ENCODE measurements around the gene PAN3. TPM values are rescaled to one million over a fixed set of nuclear protein-coding genes. Genes with fewer than 3 reads are reported as not detected.

Gene PAN3
- total and polyA plus RNA-seq, 2 experiments from 2014 or later = 27.4 to 58.2 TPM

GRCh38 chr13:28333204-28333881 is 195.0 kb downstream of the PAN3 start:
- Histone ChIP-seq H3K36me3 (ENCODE audit: insufficient read depth) (peaks cover 16% of the 10 kb centered on the region), H3F3A (replicated peaks; ENCODE audit: low read depth) (no peaks in the 10 kb centered on the region), H3K4me1 (ENCODE audit: insufficient read depth) (no peaks in the 10 kb centered on the region), H2AFZ (no peak overlapping the region), H4K20me1 (replicated peaks; ENCODE audit: insufficient read depth) (no peaks in the 10 kb centered on the region), H3K79me2 (replicated peaks; ENCODE audit: insufficient read depth) (no peaks in the 10 kb centered on the region), H3K4me3 (no peak overlapping the region), H3K27me3 (ENCODE audit: insufficient read depth) (no peaks in the 10 kb centered on the region), H3K27ac (ENCODE audit: low read depth) (no peak overlapping the region), H3K9me2 (ENCODE audit: insufficient read depth) (no peaks in the 10 kb centered on the region), H3K4me2 (no peak overlapping the region)
- DNase-seq (ENCODE audit: low spot score) (no peak), ATAC-seq (no peak)
- TF ChIP-seq CREB1 (CRISPR knock-in tag; IDR thresholded peaks at IDR 0.05; ENCODE audit: low read depth) (no peak), ZNF462 (CRISPR knock-in tag; IDR thresholded peaks at IDR 0.05) (no peak), CTCF (conservative IDR thresholded peaks at IDR 0.05; ENCODE audit: low read depth in 2 of 2) (no peak), EZH2phosphoT487 (IDR thresholded peaks at IDR 0.05; ENCODE audit: unreplicated experiment) (no peak), STAT1 (IDR thresholded peaks at IDR 0.05; ENCODE audit: unreplicated experiment) (no peak), EZH2 (IDR thresholded peaks at IDR 0.05; ENCODE audit: low read depth, unreplicated experiment) (no peak), POLR2AphosphoS5 (IDR thresholded peaks at IDR 0.05; ENCODE audit: low read depth) (no peak), ZNF114 (CRISPR knock-in tag; IDR thresholded peaks at IDR 0.05) (no peak), REST (IDR thresholded peaks at IDR 0.05; ENCODE audit: unreplicated experiment) (no peak), JUNB (IDR thresholded peaks at IDR 0.05; ENCODE audit: unreplicated experiment) (no peak), ZNF331 (CRISPR knock-in tag; IDR thresholded peaks at IDR 0.05; ENCODE audit: low read depth) (no peak), ETS1 (IDR thresholded peaks at IDR 0.05) (no peak), NANOG (IDR thresholded peaks at IDR 0.05; ENCODE audit: borderline replicate concordance) (no peak)
- no peak overlapping the region for H3K27ac Mint-ChIP-seq
- no peak overlapping the region for H3K4me3 Mint-ChIP-seq
- H3K9me3 Mint-ChIP-seq = no peaks in the 10 kb centered on the region
- no peaks in the 10 kb centered on the region for H3K4me1 Mint-ChIP-seq
- peaks cover 35% of the 10 kb centered on the region for H3K36me3 Mint-ChIP-seq (ENCODE audit: low read depth)
- peaks cover 2% of the 10 kb centered on the region for H3K27me3 Mint-ChIP-seq (ENCODE audit: insufficient read depth, low read depth, poor library complexity)

All from GM23338 (cell line).